ENCODE measurements around the gene CDC26.

CDC26 gene

DNA sequence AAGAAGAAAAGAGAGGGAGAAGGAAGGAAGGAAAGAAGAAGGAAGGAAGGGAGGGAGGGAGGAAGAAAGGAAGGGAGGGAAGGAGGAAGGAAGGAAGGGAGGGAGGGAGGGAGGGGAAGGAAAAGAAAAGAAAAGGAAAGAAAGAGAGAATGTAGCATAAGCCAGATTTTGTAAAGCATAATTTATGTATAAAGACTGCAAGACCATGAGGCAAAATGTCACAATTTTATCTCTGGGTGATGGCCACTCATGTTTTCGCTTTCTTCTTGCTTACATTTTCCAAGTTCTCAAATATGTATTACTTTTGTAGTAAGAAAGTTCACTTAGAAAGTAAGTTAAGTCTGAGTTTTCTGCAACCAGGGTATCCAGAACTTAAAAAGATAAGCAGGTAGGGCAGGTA lies 31.2 kb upstream of the CDC26 start:
- TF ChIP-seq, protein P1, sequence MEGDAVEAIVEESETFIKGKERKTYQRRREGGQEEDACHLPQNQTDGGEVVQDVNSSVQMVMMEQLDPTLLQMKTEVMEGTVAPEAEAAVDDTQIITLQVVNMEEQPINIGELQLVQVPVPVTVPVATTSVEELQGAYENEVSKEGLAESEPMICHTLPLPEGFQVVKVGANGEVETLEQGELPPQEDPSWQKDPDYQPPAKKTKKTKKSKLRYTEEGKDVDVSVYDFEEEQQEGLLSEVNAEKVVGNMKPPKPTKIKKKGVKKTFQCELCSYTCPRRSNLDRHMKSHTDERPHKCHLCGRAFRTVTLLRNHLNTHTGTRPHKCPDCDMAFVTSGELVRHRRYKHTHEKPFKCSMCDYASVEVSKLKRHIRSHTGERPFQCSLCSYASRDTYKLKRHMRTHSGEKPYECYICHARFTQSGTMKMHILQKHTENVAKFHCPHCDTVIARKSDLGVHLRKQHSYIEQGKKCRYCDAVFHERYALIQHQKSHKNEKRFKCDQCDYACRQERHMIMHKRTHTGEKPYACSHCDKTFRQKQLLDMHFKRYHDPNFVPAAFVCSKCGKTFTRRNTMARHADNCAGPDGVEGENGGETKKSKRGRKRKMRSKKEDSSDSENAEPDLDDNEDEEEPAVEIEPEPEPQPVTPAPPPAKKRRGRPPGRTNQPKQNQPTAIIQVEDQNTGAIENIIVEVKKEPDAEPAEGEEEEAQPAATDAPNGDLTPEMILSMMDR (IDR thresholded peaks at IDR 0.05; ENCODE audit: insufficient read depth, low read length, missing control alignments), result no peak
- no peak overlapping the region for H3K4me3 ChIP-seq (ENCODE audit: low read depth, low read length)
- CTCF ChIA-PET, result no interaction called here
- POLR2A ChIA-PET, result no interaction called here
- no peak for DNase-seq (ENCODE audit: low read depth, low spot score)

GRCh38 chr9:113302792-113303418 lies 27.5 kb upstream of the CDC26 start, which contains the start of gene RNF183:
Gene RNF183 (minus strand): TSS chr9:113303376. CDS start chr9:113298184, 5,192 bp downstream.
- ChIA-PET CTCF (interaction anchor here (1.0 kb wide), 1 partner anchor 9 kb away, joined by 4 read pairs; no protein-coding TSS in a partner anchor), POLR2A (no interaction called here)
- DNase-seq (ENCODE audit: low read depth, low spot score), result no peak
- no peak within 1 kb of the TSS for H3K4me3 ChIP-seq (ENCODE audit: low read depth, low read length)
- TF ChIP-seq, protein P1 (IDR thresholded peaks at IDR 0.05; ENCODE audit: insufficient read depth, low read length, missing control alignments), result no peak

- DNase-seq (ENCODE audit: low read depth, low spot score), result no peak
- no peak overlapping the region for H3K4me3 ChIP-seq (ENCODE audit: low read depth, low read length)
- TF ChIP-seq, protein P1 (IDR thresholded peaks at IDR 0.05; ENCODE audit: insufficient read depth, low read length, missing control alignments), result no peak
- POLR2A ChIA-PET, result no interaction called here
- CTCF ChIA-PET, result interaction anchor here (1.3 to 3.2 kb wide), 3 partner anchors 8 to 354 kb away, joined by 3 to 24 read pairs (median 3); no protein-coding TSS in a partner anchor
Observed at GRCh38 chr9:113301548-113301947, 26.2 kb upstream of the CDC26 start.

DNA sequence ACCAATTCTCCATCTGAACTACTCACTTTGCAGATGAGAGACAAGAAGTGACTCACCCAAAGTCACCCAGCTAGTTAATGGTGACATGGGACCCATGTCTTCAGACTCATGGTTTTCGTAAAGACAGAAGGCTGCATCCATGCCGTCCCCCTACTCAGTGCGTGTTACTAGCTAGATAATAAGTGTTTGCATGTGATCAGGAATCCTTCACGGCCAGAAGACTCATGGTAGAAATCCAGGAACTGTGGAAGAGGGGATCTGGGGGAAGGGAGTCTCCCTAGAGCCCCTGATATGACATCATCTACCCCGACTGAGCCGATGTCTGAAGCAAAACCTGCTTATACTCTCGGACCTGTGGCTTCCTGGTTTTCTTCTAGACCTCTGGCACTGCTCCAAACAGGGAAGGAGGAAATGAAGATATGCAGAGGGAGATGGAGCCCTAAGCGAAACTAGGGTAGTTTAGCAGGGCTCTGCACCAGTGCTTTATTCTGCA lies 24.5 kb upstream of the CDC26 start:
- CTCF ChIA-PET, result interaction anchor here (1.4 to 3.2 kb wide), 3 partner anchors 9 to 27 kb away, joined by 3 to 24 read pairs (median 4); no protein-coding TSS in a partner anchor

GRCh38 chr9:113298924-113299770 lies 23.8 kb upstream of the CDC26 start:
- ChIA-PET POLR2A (no interaction called here), CTCF (interaction anchor here (1.4 to 3.2 kb wide), 3 partner anchors 10 to 27 kb away, joined by 3 to 24 read pairs (median 4); no protein-coding TSS in a partner anchor)
- H3K4me3 ChIP-seq (ENCODE audit: low read depth, low read length), result no peak overlapping the region

More for the DNA sequence above, 24.5 kb upstream of the CDC26 start:
- TF ChIP-seq, protein P1 (IDR thresholded peaks at IDR 0.05; ENCODE audit: insufficient read depth, low read length, missing control alignments), result no peak
- no peak overlapping the region for H3K4me3 ChIP-seq (ENCODE audit: low read depth, low read length)
- POLR2A ChIA-PET, result no interaction called here
- DNase-seq (ENCODE audit: low read depth, low spot score), result no peak

More at GRCh38 chr9:113298924-113299770, 23.8 kb upstream of the CDC26 start:
- no peak for DNase-seq (ENCODE audit: low read depth, low spot score)
- TF ChIP-seq, protein P1 (IDR thresholded peaks at IDR 0.05; ENCODE audit: insufficient read depth, low read length, missing control alignments), result no peak
